Stimulated activated memory B cell treated with anti-CD40 and anti-IgM and Interleukin-4, amounts not matched to agents 10 μg/mL and 1 μg/mL and 100 μg/mL, for 72 hours (primary cell): ENCODE measurements around the gene FMO4.
"Not testable (repeated sequence)": the region's sequence is repeated elsewhere in the genome, so short reads cannot be mapped to it uniquely, and the experiment has no call there.

Experiments
- ATAC-seq: fragments of 150-1000 bp; cut with Tn5 transposase; 2 replicates; pipeline ENCODE4 v1.10.0; 2021
- H3K27ac Mint-ChIP-seq: one replicate; pipeline ENCODE4 v1.8.0; 2022; ENCODE audit warnings: mild to moderate bottlenecking, mixed read lengths
- H3K27me3 Mint-ChIP-seq: one replicate; pipeline ENCODE4 v1.8.0; 2022; ENCODE audit warnings: mixed read lengths
- H3K36me3 Mint-ChIP-seq: one replicate; pipeline ENCODE4 v1.8.0; 2022; ENCODE audit warnings: mixed read lengths
- H3K4me1 Mint-ChIP-seq: one replicate; pipeline ENCODE4 v1.8.0; 2022; ENCODE audit warnings: mixed read lengths
- H3K4me3 Mint-ChIP-seq: one replicate; pipeline ENCODE4 v1.8.0; 2022; ENCODE audit warnings: mild to moderate bottlenecking, moderate library complexity, mixed read lengths
- H3K9me3 Mint-ChIP-seq: one replicate; pipeline ENCODE4 v1.8.0; 2022; ENCODE audit warnings: mixed read lengths

Gene FMO4, protein sequence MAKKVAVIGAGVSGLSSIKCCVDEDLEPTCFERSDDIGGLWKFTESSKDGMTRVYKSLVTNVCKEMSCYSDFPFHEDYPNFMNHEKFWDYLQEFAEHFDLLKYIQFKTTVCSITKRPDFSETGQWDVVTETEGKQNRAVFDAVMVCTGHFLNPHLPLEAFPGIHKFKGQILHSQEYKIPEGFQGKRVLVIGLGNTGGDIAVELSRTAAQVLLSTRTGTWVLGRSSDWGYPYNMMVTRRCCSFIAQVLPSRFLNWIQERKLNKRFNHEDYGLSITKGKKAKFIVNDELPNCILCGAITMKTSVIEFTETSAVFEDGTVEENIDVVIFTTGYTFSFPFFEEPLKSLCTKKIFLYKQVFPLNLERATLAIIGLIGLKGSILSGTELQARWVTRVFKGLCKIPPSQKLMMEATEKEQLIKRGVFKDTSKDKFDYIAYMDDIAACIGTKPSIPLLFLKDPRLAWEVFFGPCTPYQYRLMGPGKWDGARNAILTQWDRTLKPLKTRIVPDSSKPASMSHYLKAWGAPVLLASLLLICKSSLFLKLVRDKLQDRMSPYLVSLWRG

GRCh38 chr1:171313835-171314320 lies at the start of gene FMO4:
Gene FMO4, plus strand, starts transcription at chr1:171314183. Its CDS starts 5,643 bp downstream, at chr1:171319826.
- Mint-ChIP-seq H3K27ac (peak within 1 kb of the TSS; percentile 84), H3K27me3 (no peaks in the 10 kb centered on the region), H3K36me3 (peaks cover 14% of the 10 kb centered on the region), H3K4me3 (peak within 1 kb of the TSS; percentile 79), H3K9me3 (peaks cover under 1% of the 10 kb centered on the region), H3K4me1 (peaks cover 18% of the 10 kb centered on the region)
- ATAC-seq = peak; percentile 100

- H3K36me3 Mint-ChIP-seq = no peaks in the 10 kb centered on the region
- H3K9me3 Mint-ChIP-seq = no peaks in the 10 kb centered on the region
- ATAC-seq = no peak
Observed at GRCh38 chr1:171265686-171266085, 48.3 kb upstream of the FMO4 start.

GRCh38 chr1:171266930-171267329 lies 47.1 kb upstream of the FMO4 start:
- peaks cover 24% of the 10 kb centered on the region for H3K27me3 Mint-ChIP-seq
- H3K36me3 Mint-ChIP-seq = no peaks in the 10 kb centered on the region
- no peak overlapping the region for H3K4me3 Mint-ChIP-seq
- H3K27ac Mint-ChIP-seq = no peak overlapping the region
- H3K4me1 Mint-ChIP-seq = no peaks in the 10 kb centered on the region
- ATAC-seq = no peak
- H3K9me3 Mint-ChIP-seq = peaks cover 3% of the 10 kb centered on the region

More at GRCh38 chr1:171265686-171266085, 48.3 kb upstream of the FMO4 start:
- Mint-ChIP-seq H3K27ac (no peak overlapping the region), H3K27me3 (peaks cover 24% of the 10 kb centered on the region), H3K4me3 (no peak overlapping the region), H3K4me1 (no peaks in the 10 kb centered on the region)

DNA sequence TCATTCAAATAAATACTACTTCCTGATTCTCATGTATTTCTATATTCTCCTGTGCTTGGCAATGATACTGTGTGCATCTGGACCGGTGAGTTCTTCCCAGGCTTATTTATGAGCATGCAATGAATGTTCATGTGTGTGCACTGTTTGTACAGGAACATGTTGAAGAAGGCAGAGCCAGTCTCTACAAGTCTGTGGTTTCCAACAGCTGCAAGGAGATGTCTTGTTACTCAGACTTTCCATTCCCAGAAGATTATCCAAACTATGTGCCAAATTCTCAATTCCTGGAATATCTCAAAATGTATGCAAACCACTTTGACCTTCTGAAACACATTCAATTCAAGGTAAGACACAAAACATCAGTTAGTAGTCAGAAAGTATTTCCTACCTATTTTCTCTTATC lies 46.6 kb upstream of the FMO4 start:
- Mint-ChIP-seq H3K27ac (no peak overlapping the region), H3K4me3 (no peak overlapping the region), H3K9me3 (peaks cover 3% of the 10 kb centered on the region), H3K27me3 (peaks cover 24% of the 10 kb centered on the region), H3K4me1 (no peaks in the 10 kb centered on the region), H3K36me3 (no peaks in the 10 kb centered on the region)
- ATAC-seq = no peak

DNA sequence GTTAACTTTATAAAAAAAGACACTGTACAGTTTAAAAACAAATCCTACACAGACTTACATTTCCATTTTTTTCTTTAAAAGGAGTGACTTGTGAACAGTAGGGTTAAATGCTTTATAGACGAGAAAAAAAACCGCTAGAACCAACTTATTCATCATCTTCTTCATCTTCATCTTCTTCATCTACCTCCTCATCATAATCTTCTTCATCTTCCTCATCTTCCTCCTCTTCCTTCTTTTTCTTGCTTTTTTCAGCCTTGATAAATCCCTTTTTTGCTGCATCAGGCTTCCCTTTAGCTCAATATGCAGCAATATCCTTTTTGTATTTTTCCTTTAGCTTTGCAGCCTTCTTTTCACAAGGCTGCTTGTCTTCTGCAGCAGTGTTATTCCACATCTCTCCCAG lies 43.2 kb upstream of the FMO4 start:
- H3K4me1 Mint-ChIP-seq = no peaks in the 10 kb centered on the region
- no peak for ATAC-seq
- no peak overlapping the region for H3K27ac Mint-ChIP-seq
- peaks cover 3% of the 10 kb centered on the region for H3K9me3 Mint-ChIP-seq
- no peak overlapping the region for H3K4me3 Mint-ChIP-seq
- H3K36me3 Mint-ChIP-seq = no peaks in the 10 kb centered on the region
- peaks cover 24% of the 10 kb centered on the region for H3K27me3 Mint-ChIP-seq

DNA sequence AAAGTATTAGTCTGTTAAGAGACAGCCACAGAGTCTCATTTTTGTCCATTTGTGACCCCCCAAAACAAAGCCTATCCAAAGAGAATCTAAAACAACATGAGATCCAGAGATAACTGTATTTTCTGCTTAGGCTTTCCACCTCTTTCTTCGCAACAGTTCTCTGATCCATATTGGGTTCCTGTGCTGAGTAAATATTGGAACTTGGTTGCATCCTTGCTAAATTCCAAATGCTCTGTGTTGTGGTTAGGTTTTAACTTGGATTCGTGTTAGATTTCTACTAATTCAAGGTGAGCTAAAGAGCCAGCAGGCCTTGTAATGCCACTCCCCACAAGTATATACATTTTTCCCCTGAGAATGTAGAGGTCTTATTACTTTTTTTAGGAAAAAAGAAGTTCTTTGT lies 36.4 kb upstream of the FMO4 start:
- H3K4me1 Mint-ChIP-seq = peaks cover 19% of the 10 kb centered on the region
- H3K27me3 Mint-ChIP-seq = no peaks in the 10 kb centered on the region
- ATAC-seq = no peak
- no peak overlapping the region for H3K4me3 Mint-ChIP-seq
- H3K27ac Mint-ChIP-seq = no peak overlapping the region
- H3K36me3 Mint-ChIP-seq = no peaks in the 10 kb centered on the region
- no peaks in the 10 kb centered on the region for H3K9me3 Mint-ChIP-seq

DNA sequence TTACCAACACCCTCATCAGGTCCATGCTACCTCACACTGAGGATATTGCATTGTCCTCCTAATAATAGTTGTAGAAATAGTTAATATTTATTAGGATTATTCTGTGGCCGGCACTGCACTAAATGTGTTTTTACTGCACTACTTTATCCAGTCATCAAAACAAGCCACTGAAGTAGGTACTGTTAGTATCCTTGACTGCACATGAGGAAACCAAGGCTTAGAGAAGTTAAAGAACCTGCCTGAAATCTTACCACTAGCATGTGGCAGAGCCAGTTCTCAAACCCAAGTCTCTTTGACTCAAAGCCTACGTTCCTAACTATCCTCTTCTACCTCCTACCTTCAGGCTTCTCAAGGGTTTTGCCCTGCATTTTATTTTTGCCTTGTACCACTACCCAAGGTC lies 34.7 kb upstream of the FMO4 start:
- Mint-ChIP-seq H3K36me3 (no peaks in the 10 kb centered on the region), H3K27me3 (no peaks in the 10 kb centered on the region), H3K4me3 (peak overlapping the region; percentile 19), H3K9me3 (no peaks in the 10 kb centered on the region), H3K4me1 (peaks cover 19% of the 10 kb centered on the region), H3K27ac (peak overlapping the region; percentile 65)
- ATAC-seq = peak; percentile 16

DNA sequence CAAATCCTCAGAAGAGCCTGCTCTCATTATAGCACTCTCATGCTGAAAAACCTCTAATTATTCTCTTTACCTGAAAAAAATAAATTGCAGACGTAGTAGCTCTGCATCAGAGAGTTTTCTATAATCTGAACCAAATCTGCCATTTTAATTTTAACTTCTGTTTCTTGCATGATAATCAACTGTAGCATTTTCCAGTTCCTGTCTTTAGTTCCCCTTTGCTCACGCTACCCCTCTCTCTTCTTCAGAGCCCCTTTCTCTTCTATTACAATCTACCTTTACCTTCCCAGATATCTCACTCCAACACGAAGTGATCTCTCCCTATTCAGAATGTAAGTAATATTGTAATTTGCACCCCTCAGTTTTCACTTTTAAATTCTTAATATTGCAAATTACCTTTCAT lies 34.3 kb upstream of the FMO4 start:
- Mint-ChIP-seq H3K36me3 (no peaks in the 10 kb centered on the region), H3K4me3 (peak overlapping the region; percentile 19), H3K27ac (peak overlapping the region; percentile 65), H3K9me3 (no peaks in the 10 kb centered on the region), H3K4me1 (peaks cover 19% of the 10 kb centered on the region), H3K27me3 (no peaks in the 10 kb centered on the region)
- ATAC-seq = peak; percentile 47

DNA sequence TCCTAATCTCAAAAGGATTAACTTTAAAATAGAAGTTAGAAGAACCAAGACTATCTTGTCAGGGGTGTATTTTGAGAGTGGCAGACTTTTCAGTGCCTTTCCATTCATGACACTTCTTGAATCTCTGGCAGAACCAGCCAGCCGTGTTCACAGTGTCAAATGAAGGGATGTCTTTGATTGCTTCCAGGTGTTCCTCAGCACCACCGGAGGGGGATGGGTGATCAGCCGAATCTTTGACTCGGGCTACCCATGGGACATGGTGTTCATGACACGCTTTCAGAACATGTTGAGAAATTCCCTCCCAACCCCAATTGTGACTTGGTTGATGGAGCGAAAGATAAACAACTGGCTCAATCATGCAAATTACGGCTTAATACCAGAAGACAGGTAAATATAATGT lies 33.4 kb upstream of the FMO4 start:
- Mint-ChIP-seq H3K27ac (no peak overlapping the region), H3K36me3 (no peaks in the 10 kb centered on the region), H3K27me3 (no peaks in the 10 kb centered on the region), H3K4me3 (no peak overlapping the region), H3K9me3 (no peaks in the 10 kb centered on the region), H3K4me1 (peaks cover 19% of the 10 kb centered on the region)
- ATAC-seq = no peak

DNA sequence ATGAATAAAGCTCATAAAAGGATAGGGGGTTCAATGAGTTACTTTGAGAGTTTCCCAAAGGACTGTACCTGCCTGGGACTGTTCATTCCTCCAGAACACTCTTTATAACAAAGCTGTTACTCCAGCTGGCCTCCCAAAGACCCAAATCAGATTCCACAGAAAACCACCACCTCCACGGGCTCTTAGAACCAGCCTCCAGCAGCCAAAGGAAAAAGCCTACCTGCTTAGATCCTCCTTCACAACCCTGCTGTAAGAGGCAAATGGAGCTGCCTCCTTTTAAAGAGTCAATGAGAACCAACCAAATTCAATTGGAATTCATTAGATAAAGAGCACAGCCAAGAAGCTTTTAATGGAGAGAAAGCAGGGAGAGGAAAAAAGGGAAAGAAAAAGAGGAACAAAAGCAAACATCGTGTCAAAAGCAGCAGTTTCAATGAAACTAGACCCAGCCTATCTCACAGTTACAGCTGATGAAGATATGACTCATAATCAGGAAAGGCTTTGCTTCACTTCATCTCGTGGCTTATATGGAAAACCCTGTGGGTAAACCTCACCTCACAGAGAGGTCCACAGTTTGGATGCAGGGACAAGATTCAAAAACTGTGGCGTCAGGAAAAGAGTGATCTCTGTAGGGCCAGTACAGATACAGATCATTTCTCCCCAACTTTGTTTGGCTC lies 27.8 kb upstream of the FMO4 start:
- peaks cover 12% of the 10 kb centered on the region for H3K27me3 Mint-ChIP-seq
- no peaks in the 10 kb centered on the region for H3K36me3 Mint-ChIP-seq

DNA sequence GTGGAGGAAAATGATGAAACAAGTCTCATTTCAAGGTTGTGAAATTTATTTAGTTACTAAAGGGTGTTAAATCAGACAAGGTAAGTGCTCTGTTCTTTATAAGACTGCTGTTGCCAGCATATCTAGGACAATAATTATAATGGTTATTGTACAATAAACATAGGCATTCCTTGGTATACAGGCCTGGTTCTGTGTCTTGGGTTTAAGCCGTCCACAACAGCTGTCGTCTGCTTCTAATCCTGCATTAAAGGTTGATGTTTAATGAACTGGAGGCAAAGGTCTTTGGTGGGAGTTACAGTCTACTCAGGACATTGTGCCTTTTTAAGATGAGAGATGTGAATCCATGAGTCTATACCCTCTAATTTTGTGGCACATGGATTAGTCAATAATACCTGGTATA lies 23.4 kb upstream of the FMO4 start:
- Mint-ChIP-seq H3K36me3 (no peaks in the 10 kb centered on the region), H3K4me3 (no peak overlapping the region), H3K4me1 (peaks cover 11% of the 10 kb centered on the region), H3K9me3 (no peaks in the 10 kb centered on the region), H3K27ac (no peak overlapping the region), H3K27me3 (peaks cover 29% of the 10 kb centered on the region)
- no peak for ATAC-seq

More for the DNA sequence above, 27.8 kb upstream of the FMO4 start:
- H3K27ac Mint-ChIP-seq = no peak overlapping the region
- peaks cover 11% of the 10 kb centered on the region for H3K4me1 Mint-ChIP-seq
- ATAC-seq = peak; percentile 83
- no peaks in the 10 kb centered on the region for H3K9me3 Mint-ChIP-seq
- H3K4me3 Mint-ChIP-seq = no peak overlapping the region

DNA sequence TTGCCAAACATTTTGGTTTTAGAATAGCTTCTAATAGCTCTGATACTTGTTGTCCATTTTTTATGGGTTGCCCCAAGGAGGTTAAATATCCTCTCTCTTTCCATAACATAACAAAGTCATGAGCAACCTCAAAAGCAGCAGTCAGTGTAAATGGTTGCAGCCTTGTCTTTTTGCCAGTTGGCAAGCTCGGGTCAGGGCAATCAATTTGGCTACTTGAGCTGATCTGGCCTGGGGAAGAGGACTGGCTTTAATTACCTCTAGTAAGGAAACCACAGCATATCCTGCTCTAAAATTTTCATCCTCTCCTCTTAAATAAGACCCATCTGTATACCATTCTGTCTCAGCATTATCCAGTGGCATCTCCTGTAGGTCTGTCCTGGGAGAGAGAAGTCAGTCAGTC lies 21.2 kb upstream of the FMO4 start:
- H3K4me1 Mint-ChIP-seq = no peaks in the 10 kb centered on the region
- ATAC-seq = no peak
- H3K9me3 Mint-ChIP-seq = peaks cover under 1% of the 10 kb centered on the region
- peaks cover 29% of the 10 kb centered on the region for H3K27me3 Mint-ChIP-seq
- no peak overlapping the region for H3K4me3 Mint-ChIP-seq
- no peak overlapping the region for H3K27ac Mint-ChIP-seq
- no peaks in the 10 kb centered on the region for H3K36me3 Mint-ChIP-seq

GRCh38 chr1:171295383-171295782 lies 18.6 kb upstream of the FMO4 start:
- H3K9me3 Mint-ChIP-seq, ATAC-seq, H3K4me3 Mint-ChIP-seq: not testable (repeated sequence)

GRCh38 chr1:171295821-171296220 lies 18.2 kb upstream of the FMO4 start:
- peaks cover 18% of the 10 kb centered on the region for H3K27me3 Mint-ChIP-seq
- no peak for ATAC-seq

More at GRCh38 chr1:171295383-171295782, 18.6 kb upstream of the FMO4 start:
- H3K36me3 Mint-ChIP-seq, H3K27ac Mint-ChIP-seq, H3K4me1 Mint-ChIP-seq: not testable (repeated sequence)
- peaks cover 18% of the 10 kb centered on the region for H3K27me3 Mint-ChIP-seq

DNA sequence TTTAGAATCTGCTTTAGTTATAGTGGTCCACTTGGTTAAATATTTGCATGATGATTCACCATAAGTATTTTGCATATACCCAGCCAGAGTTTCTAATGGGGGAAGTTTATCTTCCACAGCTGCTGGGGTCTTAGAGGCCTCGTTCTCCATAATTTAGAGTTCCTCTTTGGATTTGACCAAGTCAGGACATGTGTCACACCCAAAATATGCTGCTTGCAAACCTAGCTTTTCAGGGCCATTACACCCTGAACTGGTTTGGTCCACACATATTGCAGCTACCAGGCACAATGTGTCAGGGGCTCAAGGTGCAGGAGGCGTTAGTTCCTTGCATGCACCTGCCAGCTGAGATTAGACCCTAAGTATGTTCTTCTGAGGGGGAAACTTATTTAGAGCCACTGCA lies 17.1 kb upstream of the FMO4 start:
- no peak for ATAC-seq
- Mint-ChIP-seq H3K9me3 (peaks cover 19% of the 10 kb centered on the region), H3K27me3 (peaks cover 28% of the 10 kb centered on the region), H3K27ac (no peak overlapping the region), H3K4me1 (no peaks in the 10 kb centered on the region), H3K36me3 (peaks cover 11% of the 10 kb centered on the region), H3K4me3 (no peak overlapping the region)

More at GRCh38 chr1:171295821-171296220, 18.2 kb upstream of the FMO4 start:
- no peak overlapping the region for H3K4me3 Mint-ChIP-seq
- no peak overlapping the region for H3K27ac Mint-ChIP-seq
- H3K9me3 Mint-ChIP-seq = peaks cover 10% of the 10 kb centered on the region
- no peaks in the 10 kb centered on the region for H3K36me3 Mint-ChIP-seq
- no peaks in the 10 kb centered on the region for H3K4me1 Mint-ChIP-seq
